ENCODE data around the gene NFATC2.

The NFATC2 gene

DNA sequence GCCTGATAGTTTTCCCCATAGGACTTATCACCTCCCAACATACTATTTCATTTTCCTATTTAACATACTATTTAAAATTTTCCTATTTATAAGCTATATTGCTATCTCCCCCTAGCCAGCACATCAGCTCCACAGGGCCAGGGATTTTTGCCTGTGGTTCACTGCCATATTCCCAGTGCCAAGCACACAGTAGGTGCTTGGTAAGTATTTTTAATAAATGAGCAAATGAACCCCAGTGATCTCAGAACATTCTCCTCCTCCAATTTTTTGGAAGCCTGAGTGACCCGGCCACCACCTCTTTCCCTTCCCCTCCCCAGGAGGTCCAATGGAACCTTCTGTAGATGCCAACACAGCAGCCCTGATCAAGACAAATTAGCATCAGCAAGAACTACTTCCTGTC is 33.3 kb downstream of the NFATC2 start:
- TF ChIP-seq, protein P1, sequence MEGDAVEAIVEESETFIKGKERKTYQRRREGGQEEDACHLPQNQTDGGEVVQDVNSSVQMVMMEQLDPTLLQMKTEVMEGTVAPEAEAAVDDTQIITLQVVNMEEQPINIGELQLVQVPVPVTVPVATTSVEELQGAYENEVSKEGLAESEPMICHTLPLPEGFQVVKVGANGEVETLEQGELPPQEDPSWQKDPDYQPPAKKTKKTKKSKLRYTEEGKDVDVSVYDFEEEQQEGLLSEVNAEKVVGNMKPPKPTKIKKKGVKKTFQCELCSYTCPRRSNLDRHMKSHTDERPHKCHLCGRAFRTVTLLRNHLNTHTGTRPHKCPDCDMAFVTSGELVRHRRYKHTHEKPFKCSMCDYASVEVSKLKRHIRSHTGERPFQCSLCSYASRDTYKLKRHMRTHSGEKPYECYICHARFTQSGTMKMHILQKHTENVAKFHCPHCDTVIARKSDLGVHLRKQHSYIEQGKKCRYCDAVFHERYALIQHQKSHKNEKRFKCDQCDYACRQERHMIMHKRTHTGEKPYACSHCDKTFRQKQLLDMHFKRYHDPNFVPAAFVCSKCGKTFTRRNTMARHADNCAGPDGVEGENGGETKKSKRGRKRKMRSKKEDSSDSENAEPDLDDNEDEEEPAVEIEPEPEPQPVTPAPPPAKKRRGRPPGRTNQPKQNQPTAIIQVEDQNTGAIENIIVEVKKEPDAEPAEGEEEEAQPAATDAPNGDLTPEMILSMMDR (IDR thresholded peaks at IDR 0.05; ENCODE audit: low read length, missing control alignments) = no peak
- H3K4me3 ChIP-seq (replicated peaks; ENCODE audit: low read depth, low read length) = no peak overlapping the region
- no peak for DNase-seq (ENCODE audit: low read depth)

GRCh38 chr20:51508780-51509179 is 33.7 kb downstream of the NFATC2 start:
- TF ChIP-seq, protein P1 (IDR thresholded peaks at IDR 0.05; ENCODE audit: low read length, missing control alignments) = no peak
- DNase-seq (ENCODE audit: low read depth) = no peak
- H3K4me3 ChIP-seq (replicated peaks; ENCODE audit: low read depth, low read length) = no peak overlapping the region

DNA sequence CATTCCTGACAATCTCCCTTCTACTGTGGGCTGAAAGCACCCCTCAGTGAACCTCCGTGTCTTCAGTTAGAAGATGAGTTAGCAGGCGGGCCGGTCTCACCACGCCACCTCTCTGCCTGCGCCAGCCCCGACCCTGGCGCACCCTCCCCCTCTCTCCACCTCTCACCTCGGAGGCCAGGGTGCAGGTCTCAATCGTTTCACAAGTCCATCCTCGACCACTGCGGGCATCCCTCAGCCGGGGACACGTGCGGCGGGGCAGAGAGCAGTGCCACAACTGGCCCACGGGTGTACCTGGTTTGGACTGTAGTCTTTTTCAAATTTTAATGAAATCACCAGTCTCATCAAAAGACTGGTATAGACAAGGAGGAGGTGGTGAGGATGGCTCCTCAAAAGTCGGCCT is 34.4 kb downstream of the NFATC2 start:
- no peak overlapping the region for H3K4me3 ChIP-seq (replicated peaks; ENCODE audit: low read depth, low read length)
- TF ChIP-seq, protein P1 (IDR thresholded peaks at IDR 0.05; ENCODE audit: low read length, missing control alignments) = no peak
- DNase-seq (ENCODE audit: low read depth) = no peak

GRCh38 chr20:51507216-51508036 is 35.1 kb downstream of the NFATC2 start:
- TF ChIP-seq, protein P1 (IDR thresholded peaks at IDR 0.05; ENCODE audit: low read length, missing control alignments) = no peak
- no peak overlapping the region for H3K4me3 ChIP-seq (replicated peaks; ENCODE audit: low read depth, low read length)
- DNase-seq (ENCODE audit: low read depth) = no peak

DNA sequence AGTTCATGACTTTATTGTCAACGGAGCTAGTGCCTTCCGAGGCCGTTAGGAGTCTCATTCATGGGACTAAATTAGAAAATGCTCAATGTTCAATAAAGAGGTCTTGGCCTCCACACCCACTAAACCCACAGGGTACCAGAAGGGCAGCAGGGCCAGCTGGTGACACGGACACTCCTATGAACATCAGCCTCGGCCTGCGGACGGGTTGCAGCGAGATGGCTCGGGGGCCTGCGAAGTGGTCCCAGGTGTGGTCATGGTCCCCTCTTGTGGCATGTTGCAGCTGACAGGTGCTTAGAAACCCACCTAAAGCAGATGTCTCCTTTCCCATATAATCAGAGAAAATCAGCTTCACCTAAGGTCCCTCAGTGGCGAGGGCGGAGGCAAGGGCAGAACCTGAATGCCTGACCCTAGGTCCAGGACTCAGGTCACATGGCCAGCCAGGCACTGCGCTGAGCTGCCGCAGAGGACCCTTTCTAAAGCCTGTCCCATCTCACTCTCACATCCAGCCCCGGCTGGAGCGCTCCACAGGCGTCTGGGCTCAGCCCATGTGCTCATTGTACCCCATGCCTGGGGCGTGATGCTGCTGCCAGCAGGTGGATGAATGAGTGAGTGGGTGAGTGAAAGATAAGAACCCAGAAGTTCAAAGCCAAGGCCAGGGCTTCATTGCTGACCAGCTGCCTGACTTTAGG is 35.8 kb downstream of the NFATC2 start:
- TF ChIP-seq, protein P1 (IDR thresholded peaks at IDR 0.05; ENCODE audit: low read length, missing control alignments) = no peak
- DNase-seq (ENCODE audit: low read depth) = no peak
- H3K4me3 ChIP-seq (replicated peaks; ENCODE audit: low read depth, low read length) = no peak overlapping the region

DNA sequence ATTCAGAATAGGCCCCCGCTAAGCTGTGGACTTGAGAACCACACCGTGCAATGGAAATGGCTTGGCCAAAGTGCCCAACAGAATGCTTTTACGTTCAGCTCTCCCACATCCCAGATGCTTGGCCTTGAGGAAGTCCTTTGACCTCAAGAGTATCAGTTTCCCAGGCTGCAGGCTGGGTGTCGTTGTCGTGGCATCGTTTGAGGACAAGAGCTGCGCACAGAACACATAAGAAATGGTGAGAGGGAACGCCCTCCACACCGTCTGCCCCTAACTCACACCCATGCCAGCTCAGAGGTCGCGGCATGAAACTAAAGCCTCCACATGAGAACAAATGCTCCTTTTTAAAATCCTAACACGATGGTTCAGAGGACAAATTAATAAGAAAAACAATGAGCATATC is 37.0 kb downstream of the NFATC2 start:
- TF ChIP-seq, protein P1 (IDR thresholded peaks at IDR 0.05; ENCODE audit: low read length, missing control alignments) = no peak
- DNase-seq (ENCODE audit: low read depth) = no peak
- no peak overlapping the region for H3K4me3 ChIP-seq (replicated peaks; ENCODE audit: low read depth, low read length)
